Parathyroid adenoma (tissue), 2 donors: ENCODE data around the gene KRTAP12-2.

Experiments used
- H2AFZ ChIP-seq: fragments of 300-600 bp; sonication (generic); one replicate; pipeline ENCODE4 v1.7.0; 2017; ENCODE audit warnings: antibody characterized with exemption, mild to moderate bottlenecking
- H3K27ac ChIP-seq: fragments of 300-600 bp; sonication (generic); one replicate; pipeline ENCODE4 v1.7.0; 2017
- H3K27me3 ChIP-seq: fragments of 300-600 bp; sonication (generic); one replicate; pipeline ENCODE4 v1.7.0; 2017; ENCODE audit warnings: low read length; ENCODE audit not compliant: control insufficient read depth, insufficient read depth
- H3K36me3 ChIP-seq: fragments of 300-600 bp; sonication (generic); one replicate; pipeline ENCODE4 v1.7.0; 2017; ENCODE audit warnings: low read length; ENCODE audit not compliant: control insufficient read depth, insufficient read depth
- H3K4me1 ChIP-seq: fragments of 300-600 bp; sonication (generic); one replicate; pipeline ENCODE4 v1.7.0; 2017; ENCODE audit warnings: control low read depth
- H3K4me2 ChIP-seq: fragments of 300-600 bp; sonication (generic); one replicate; pipeline ENCODE4 v1.7.0; 2017; ENCODE audit warnings: low read length
- H3K4me3 ChIP-seq: fragments of 300-600 bp; sonication (generic); one replicate; pipeline ENCODE4 v1.7.0; 2017; ENCODE audit warnings: low read depth, low read length
- H3K79me2 ChIP-seq: fragments of 300-600 bp; sonication (generic); one replicate; pipeline ENCODE4 v1.7.0; 2017; ENCODE audit warnings: control low read depth
- H3K9ac ChIP-seq: fragments of 300-600 bp; sonication (generic); one replicate; pipeline ENCODE4 v1.7.0; 2017; ENCODE audit warnings: mild to moderate bottlenecking
- H3K9me3 ChIP-seq: fragments of 300-600 bp; sonication (generic); one replicate; pipeline ENCODE4 v1.7.0; 2017; ENCODE audit warnings: low read length; ENCODE audit not compliant: control insufficient read depth
- CTCF ChIP-seq: fragments of 300-600 bp; sonication (generic); IDR thresholded peaks from one replicate; pipeline ENCODE4 v1.7.0; 2017; ENCODE audit warnings: antibody characterized with exemption, mild to moderate bottlenecking
- donor health status: primary hyperparathyroidism.

Gene KRTAP12-2

GRCh38 chr21:44658913-44659595 is 7.7 kb downstream of the KRTAP12-2 start:
- no peaks in the 10 kb centered on the region for H3K79me2 ChIP-seq
- H3K4me1 ChIP-seq, result no peaks in the 10 kb centered on the region
- no peak overlapping the region for H3K4me3 ChIP-seq
- TF ChIP-seq CTCF, result no peak
- H2AFZ ChIP-seq, result no peak overlapping the region
- H3K4me2 ChIP-seq, result no peak overlapping the region
- H3K9ac ChIP-seq, result no peak overlapping the region
- H3K27me3 ChIP-seq, result no peaks in the 10 kb centered on the region
- no peaks in the 10 kb centered on the region for H3K9me3 ChIP-seq
- H3K36me3 ChIP-seq, result no peaks in the 10 kb centered on the region
- no peak overlapping the region for H3K27ac ChIP-seq

DNA sequence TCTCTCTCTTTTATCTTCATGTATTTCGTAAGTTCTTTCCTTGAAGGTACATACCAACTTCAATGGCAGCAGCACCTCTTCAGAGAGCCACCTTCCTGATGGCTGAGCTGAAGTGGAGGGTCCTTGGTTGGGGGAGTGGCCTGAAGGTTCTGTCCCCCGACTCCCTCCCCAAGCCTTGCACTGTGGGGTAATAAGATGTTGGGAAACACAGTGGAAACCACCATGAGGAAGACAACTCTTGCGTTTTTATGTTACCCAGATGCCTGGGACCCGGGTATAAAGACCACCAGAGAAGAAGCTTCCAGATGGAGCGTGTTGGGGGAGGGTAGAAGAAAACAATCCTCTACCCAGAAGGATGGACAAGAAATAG is 8.2 kb downstream of the KRTAP12-2 start:
- Histone ChIP-seq H3K9ac (no peak overlapping the region), H3K4me3 (no peak overlapping the region), H2AFZ (no peak overlapping the region), H3K36me3 (no peaks in the 10 kb centered on the region), H3K4me2 (no peak overlapping the region), H3K79me2 (no peaks in the 10 kb centered on the region), H3K9me3 (no peaks in the 10 kb centered on the region), H3K27me3 (no peaks in the 10 kb centered on the region), H3K4me1 (no peaks in the 10 kb centered on the region), H3K27ac (no peak overlapping the region)
- TF ChIP-seq CTCF, result no peak

GRCh38 chr21:44657635-44658540 is 8.8 kb downstream of the KRTAP12-2 start, which contains the start of gene KRTAP12-3:
Gene KRTAP12-3 (plus strand): TSS chr21:44657932. CDS start chr21:44657980, 48 bp downstream.
- TF ChIP-seq CTCF, result no peak
- H2AFZ ChIP-seq, result no peak within 1 kb of the TSS
- no peaks in the 10 kb centered on the region for H3K36me3 ChIP-seq
- H3K4me2 ChIP-seq, result no peak within 1 kb of the TSS
- H3K9me3 ChIP-seq, result no peaks in the 10 kb centered on the region
- H3K79me2 ChIP-seq, result no peaks in the 10 kb centered on the region
- no peak within 1 kb of the TSS for H3K4me3 ChIP-seq
- no peaks in the 10 kb centered on the region for H3K4me1 ChIP-seq
- no peak within 1 kb of the TSS for H3K9ac ChIP-seq
- no peaks in the 10 kb centered on the region for H3K27me3 ChIP-seq
- H3K27ac ChIP-seq, result no peak within 1 kb of the TSS

GRCh38 chr21:44656868-44657267 is 9.9 kb downstream of the KRTAP12-2 start:
- H3K27ac ChIP-seq, result no peak overlapping the region
- no peaks in the 10 kb centered on the region for H3K4me1 ChIP-seq
- no peaks in the 10 kb centered on the region for H3K36me3 ChIP-seq

More at GRCh38 chr21:44656868-44657267, 9.9 kb downstream of the KRTAP12-2 start:
- no peak overlapping the region for H3K4me2 ChIP-seq
- TF ChIP-seq CTCF, result no peak
- no peak overlapping the region for H3K9ac ChIP-seq
- H3K9me3 ChIP-seq, result no peaks in the 10 kb centered on the region
- no peak overlapping the region for H2AFZ ChIP-seq
- H3K27me3 ChIP-seq, result no peaks in the 10 kb centered on the region
- no peaks in the 10 kb centered on the region for H3K79me2 ChIP-seq
- no peak overlapping the region for H3K4me3 ChIP-seq
